HEK293 (cell line): ENCODE data around the gene TNFAIP2.

Source experiments
- ZNF830 ChIP-seq: fragments of 450-650 bp; IDR thresholded peaks from 2 replicates; pipeline ENCODE4 v1.5.0; 2018; ENCODE audit warnings: missing biosample characterization, missing genetic modification characterization, low read depth, mild to moderate bottlenecking, moderate library complexity
- TF ChIP-seq, protein P1 (sequence below): fragments of 450-650 bp; formaldehyde crosslinking; IDR thresholded peaks from 2 replicates; pipeline ENCODE4 v1.5.1; 2016; ENCODE audit warnings: missing biosample characterization, missing genetic modification characterization

- TF ChIP-seq, protein P1, sequence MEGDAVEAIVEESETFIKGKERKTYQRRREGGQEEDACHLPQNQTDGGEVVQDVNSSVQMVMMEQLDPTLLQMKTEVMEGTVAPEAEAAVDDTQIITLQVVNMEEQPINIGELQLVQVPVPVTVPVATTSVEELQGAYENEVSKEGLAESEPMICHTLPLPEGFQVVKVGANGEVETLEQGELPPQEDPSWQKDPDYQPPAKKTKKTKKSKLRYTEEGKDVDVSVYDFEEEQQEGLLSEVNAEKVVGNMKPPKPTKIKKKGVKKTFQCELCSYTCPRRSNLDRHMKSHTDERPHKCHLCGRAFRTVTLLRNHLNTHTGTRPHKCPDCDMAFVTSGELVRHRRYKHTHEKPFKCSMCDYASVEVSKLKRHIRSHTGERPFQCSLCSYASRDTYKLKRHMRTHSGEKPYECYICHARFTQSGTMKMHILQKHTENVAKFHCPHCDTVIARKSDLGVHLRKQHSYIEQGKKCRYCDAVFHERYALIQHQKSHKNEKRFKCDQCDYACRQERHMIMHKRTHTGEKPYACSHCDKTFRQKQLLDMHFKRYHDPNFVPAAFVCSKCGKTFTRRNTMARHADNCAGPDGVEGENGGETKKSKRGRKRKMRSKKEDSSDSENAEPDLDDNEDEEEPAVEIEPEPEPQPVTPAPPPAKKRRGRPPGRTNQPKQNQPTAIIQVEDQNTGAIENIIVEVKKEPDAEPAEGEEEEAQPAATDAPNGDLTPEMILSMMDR (tag by site-specific recombination): no peak
- TF ChIP-seq ZNF830 (tag by site-specific recombination): no peak
Observed at GRCh38 chr14:103110681-103111231, 12.5 kb upstream of the TNFAIP2 start.
